BLaER1 (cell line): Measurements from ENCODE around the gene ACACB.

Experiments used
- H3K27ac ChIP-seq: shearing (Covaris generic); formaldehyde crosslinking; 2 replicates; pipeline ENCODE4 v1.8.1; 2022
- H3K27me3 ChIP-seq: shearing (Covaris generic); formaldehyde crosslinking; 2 replicates; pipeline ENCODE4 v1.8.1; 2022
- H3K36me3 ChIP-seq: shearing (Covaris generic); formaldehyde crosslinking; 2 replicates; pipeline ENCODE4 v1.8.1; 2022
- H3K4me1 ChIP-seq: shearing (Covaris generic); formaldehyde crosslinking; 2 replicates; pipeline ENCODE4 v1.8.1; 2022
- H3K4me2 ChIP-seq: shearing (Covaris generic); formaldehyde crosslinking; 2 replicates; pipeline ENCODE4 v1.8.1; 2022
- H3K4me3 ChIP-seq: shearing (Covaris generic); formaldehyde crosslinking; 2 replicates; pipeline ENCODE4 v1.8.1; 2022
- H3K9ac ChIP-seq: shearing (Covaris generic); formaldehyde crosslinking; 2 replicates; pipeline ENCODE4 v1.8.1; 2022
- H3K9me3 ChIP-seq: shearing (Covaris generic); formaldehyde crosslinking; 2 replicates; pipeline ENCODE4 v1.8.1; 2022
- H4K20me1 ChIP-seq: shearing (Covaris generic); formaldehyde crosslinking; 2 replicates; pipeline ENCODE4 v1.8.1; 2022
- Cebpa-rat ChIP-seq: shearing (Covaris generic); IDR thresholded peaks from 2 replicates; pipeline ENCODE4 v1.8.1; 2022

Gene ACACB

DNA sequence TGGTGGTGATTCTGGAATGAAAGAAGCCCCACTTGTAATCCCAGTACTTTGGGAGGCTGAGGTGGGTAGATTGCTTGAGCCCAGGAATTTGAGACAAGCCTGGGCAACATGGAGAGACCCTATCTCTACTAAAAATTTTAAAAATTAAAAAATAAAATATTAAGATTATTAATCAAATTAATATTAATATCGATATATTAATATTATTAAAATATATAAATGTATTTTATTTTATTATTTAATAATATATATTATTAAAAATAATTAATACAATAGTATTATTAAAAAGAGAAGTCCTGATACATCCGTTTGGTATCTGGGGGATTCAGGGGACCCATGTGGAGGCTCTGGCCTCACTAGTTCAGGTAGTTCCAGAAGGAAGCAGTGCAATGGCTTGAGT lies 124.0 kb downstream of the ACACB start:
- TF ChIP-seq Cebpa-rat = no peak
- H3K27ac ChIP-seq = no peak overlapping the region
- H3K27me3 ChIP-seq = no peaks in the 10 kb centered on the region

DNA sequence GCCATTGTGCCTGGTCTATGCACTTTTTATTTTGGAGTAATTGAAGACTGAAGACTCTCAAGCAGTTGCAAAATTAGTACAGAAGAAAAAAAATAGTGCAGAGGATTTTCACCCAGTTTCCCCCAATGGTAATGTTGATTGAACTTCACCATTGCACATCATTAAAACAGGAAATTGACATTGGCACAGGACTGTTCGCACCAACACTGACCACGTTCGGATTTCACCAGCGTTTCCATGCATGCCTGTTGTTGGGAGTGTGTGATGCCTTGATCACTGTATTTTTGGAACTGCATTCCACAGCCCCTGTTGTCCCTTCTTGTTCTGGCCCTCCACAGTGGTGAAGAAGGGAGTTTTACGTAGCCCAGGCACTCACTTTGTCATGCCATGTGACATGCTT lies 125.5 kb downstream of the ACACB start:
- Histone ChIP-seq H3K9ac (no peak overlapping the region), H3K36me3 (peaks cover 16% of the 10 kb centered on the region), H3K27ac (no peak overlapping the region), H4K20me1 (no peaks in the 10 kb centered on the region), H3K9me3 (no peaks in the 10 kb centered on the region), H3K27me3 (no peaks in the 10 kb centered on the region), H3K4me3 (no peak overlapping the region), H3K4me2 (no peak overlapping the region), H3K4me1 (no peaks in the 10 kb centered on the region)
- TF ChIP-seq Cebpa-rat = no peak

More for the DNA sequence above, 124.0 kb downstream of the ACACB start:
- Histone ChIP-seq H3K4me3 (no peak overlapping the region), H3K4me2 (no peak overlapping the region), H4K20me1 (no peaks in the 10 kb centered on the region), H3K36me3 (peaks cover 16% of the 10 kb centered on the region), H3K9ac (no peak overlapping the region), H3K9me3 (no peaks in the 10 kb centered on the region), H3K4me1 (no peaks in the 10 kb centered on the region)

DNA sequence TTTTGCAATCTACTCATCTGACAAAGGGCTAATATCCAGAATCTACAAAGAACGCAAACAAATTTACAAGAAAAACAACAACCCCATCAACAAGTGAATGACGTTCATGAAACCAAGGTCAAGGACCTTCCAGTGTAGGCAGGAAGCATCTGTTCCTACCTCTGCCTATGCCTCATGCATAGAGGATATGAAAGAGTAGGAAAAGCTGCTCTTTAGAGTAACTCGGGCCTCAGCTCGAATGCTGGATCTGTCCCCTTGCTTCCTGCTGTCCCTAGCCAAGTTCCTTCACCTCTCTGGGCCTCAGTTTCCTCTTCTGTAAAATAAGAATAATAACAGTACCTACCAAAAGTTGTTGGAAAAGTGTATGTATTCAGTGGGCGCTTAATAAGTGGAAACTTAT lies 127.7 kb downstream of the ACACB start:
- Histone ChIP-seq H3K36me3 (peaks cover 16% of the 10 kb centered on the region), H3K4me2 (no peak overlapping the region), H3K9ac (no peak overlapping the region), H3K4me1 (no peaks in the 10 kb centered on the region), H3K27ac (no peak overlapping the region), H3K9me3 (no peaks in the 10 kb centered on the region), H4K20me1 (no peaks in the 10 kb centered on the region), H3K4me3 (no peak overlapping the region), H3K27me3 (no peaks in the 10 kb centered on the region)
- no peak for TF ChIP-seq Cebpa-rat

DNA sequence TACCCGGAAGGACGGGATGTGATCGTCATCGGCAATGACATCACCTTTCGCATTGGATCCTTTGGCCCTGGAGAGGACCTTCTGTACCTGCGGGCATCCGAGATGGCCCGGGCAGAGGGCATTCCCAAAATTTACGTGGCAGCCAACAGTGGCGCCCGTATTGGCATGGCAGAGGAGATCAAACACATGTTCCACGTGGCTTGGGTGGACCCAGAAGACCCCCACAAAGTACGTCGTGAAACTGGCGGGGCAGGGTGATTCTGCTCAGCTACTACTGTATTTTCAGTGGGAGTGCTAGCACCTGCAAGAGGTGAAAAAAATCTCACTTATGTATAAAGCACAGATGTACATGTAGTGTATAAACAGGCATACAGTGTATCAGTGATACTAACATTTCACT lies 129.8 kb downstream of the ACACB start:
- Histone ChIP-seq H3K4me2 (no peak overlapping the region), H3K4me3 (no peak overlapping the region), H3K27me3 (no peaks in the 10 kb centered on the region), H3K4me1 (no peaks in the 10 kb centered on the region), H3K9ac (no peak overlapping the region), H3K9me3 (no peaks in the 10 kb centered on the region), H4K20me1 (no peaks in the 10 kb centered on the region), H3K27ac (no peak overlapping the region), H3K36me3 (peaks cover 10% of the 10 kb centered on the region)
- TF ChIP-seq Cebpa-rat = no peak

DNA sequence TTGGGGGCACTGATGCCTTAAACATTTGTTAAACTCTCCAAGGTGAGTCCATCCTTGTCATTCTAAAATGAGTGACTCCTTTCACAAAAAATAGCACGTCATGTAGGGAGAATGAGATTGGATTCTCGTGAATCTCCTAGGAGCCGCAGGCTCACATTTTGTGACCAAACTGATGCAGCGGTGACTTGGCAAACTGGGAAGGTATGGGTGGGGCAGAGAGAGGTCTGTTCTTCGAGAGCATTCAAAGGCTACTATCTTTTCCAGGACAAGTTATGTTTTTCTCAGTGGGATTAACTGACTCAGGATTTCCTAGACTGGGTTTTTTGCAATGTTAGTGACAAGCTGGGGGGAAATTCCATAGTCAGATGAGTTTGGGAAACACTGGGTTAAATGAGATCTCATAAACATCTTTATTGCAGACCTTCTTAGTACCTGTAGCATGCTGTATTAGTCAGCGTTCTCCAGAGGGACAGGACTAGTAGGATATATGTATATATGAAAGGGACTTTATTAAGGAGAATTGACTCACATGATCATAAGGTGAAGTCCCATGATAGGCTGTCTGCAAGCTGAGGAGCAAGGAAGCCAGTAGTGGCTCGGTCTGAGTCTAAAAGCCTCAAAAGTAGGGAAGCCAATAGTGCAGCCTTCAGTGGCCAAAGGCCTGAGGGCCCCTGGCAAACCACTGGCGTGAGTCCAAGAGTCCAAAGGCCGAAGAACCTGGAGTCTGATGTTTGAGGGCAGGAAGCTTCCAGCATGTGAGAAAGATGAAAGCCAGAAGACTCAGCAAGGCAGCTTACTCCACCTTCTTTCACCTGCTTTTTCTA lies 131.7 kb downstream of the ACACB start:
- Histone ChIP-seq H3K36me3 (no peaks in the 10 kb centered on the region), H3K4me3 (no peak overlapping the region), H3K9ac (no peak overlapping the region), H3K27ac (no peak overlapping the region), H3K4me2 (no peak overlapping the region), H4K20me1 (no peaks in the 10 kb centered on the region), H3K4me1 (no peaks in the 10 kb centered on the region), H3K27me3 (no peaks in the 10 kb centered on the region), H3K9me3 (no peaks in the 10 kb centered on the region)
- TF ChIP-seq Cebpa-rat = no peak

DNA sequence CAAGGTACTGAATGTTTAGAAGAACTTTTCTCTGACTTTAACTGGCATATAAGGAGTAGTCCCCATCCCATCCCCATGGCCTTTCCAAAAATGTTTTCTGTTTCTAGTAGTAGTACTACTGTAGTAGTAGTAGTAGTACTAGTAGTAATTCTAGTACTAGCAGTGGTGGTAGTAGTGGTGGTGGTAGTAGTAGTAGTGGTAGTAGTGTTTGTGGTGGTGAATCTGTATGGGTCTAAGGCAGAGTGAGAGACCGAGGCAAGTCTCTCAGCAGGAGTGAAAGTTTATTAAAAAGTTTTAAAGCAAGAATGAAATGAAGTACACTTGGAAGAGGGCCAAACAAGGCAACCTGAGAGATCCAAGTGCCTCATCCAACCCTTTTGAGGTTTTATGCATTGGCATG lies 134.1 kb downstream of the ACACB start:
- H3K4me2 ChIP-seq = no peak overlapping the region

DNA sequence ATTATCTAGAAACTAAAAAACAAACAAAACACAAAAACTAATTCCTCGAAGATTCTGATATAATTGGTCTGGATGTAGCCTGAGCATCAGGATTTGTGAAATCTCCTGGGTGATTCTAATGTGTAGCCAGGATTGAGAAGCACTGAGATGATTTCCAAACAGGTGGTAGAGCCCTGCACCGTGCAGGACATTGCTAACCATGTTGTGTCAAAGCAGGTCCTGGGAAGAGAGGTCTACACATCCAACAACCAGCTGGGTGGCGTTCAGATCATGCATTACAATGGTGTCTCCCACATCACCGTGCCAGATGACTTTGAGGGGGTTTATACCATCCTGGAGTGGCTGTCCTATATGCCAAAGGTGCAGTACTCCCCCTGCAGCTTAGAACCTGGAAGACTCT lies 136.4 kb downstream of the ACACB start:
- Histone ChIP-seq H3K9me3 (peaks cover 13% of the 10 kb centered on the region), H3K4me1 (no peaks in the 10 kb centered on the region), H3K36me3 (0 out of 2 replicates have a peak, but pooled peaks cover 4% of the 10 kb centered on the region), H3K4me2 (no peak overlapping the region), H4K20me1 (no peaks in the 10 kb centered on the region), H3K9ac (no peak overlapping the region), H3K27ac (no peak overlapping the region), H3K4me3 (no peak overlapping the region), H3K27me3 (no peaks in the 10 kb centered on the region)
- TF ChIP-seq Cebpa-rat = no peak

More for the DNA sequence above, 134.1 kb downstream of the ACACB start:
- Histone ChIP-seq H4K20me1 (no peaks in the 10 kb centered on the region), H3K4me1 (no peaks in the 10 kb centered on the region), H3K9me3 (peaks cover 13% of the 10 kb centered on the region), H3K9ac (no peak overlapping the region), H3K4me3 (no peak overlapping the region), H3K27me3 (no peaks in the 10 kb centered on the region), H3K27ac (no peak overlapping the region), H3K36me3 (0 out of 2 replicates have a peak, but pooled peaks cover 4% of the 10 kb centered on the region)
- TF ChIP-seq Cebpa-rat = no peak

DNA sequence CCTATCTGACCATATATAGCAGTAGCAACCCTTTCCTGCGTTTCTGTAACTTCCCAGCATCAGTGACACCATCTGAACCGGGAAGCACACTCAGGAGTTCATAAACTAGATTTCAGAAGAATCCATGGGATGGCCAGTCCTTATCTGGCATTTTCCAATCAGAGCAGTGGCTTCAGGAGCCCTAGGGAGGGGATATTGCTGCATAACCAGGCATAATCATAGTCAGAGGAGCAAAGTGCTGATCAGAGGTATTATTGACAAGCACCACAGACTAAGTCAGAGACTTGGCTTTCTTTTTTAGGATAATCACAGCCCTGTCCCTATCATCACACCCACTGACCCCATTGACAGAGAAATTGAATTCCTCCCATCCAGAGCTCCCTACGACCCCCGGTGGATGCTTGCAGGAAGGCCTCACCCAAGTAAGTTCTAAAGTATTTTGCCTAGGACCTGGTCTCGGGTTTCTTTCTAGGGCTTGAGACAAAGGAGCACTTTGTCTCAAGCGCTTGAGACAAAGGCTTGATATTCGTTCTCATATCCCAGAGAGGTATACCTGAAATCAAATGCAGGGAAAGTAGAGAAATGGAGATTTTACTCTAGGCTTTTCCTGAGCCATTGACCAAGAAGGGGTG lies 137.6 kb downstream of the ACACB start:
- H3K36me3 ChIP-seq = 0 out of 2 replicates have a peak, but pooled peaks cover 4% of the 10 kb centered on the region
- peaks cover 13% of the 10 kb centered on the region for H3K9me3 ChIP-seq
- H3K4me1 ChIP-seq = no peaks in the 10 kb centered on the region
- no peak for TF ChIP-seq Cebpa-rat
- H3K9ac ChIP-seq = no peak overlapping the region
- no peak overlapping the region for H3K4me2 ChIP-seq
- H4K20me1 ChIP-seq = no peaks in the 10 kb centered on the region
- no peaks in the 10 kb centered on the region for H3K27me3 ChIP-seq
- H3K4me3 ChIP-seq = no peak overlapping the region
- no peak overlapping the region for H3K27ac ChIP-seq

DNA sequence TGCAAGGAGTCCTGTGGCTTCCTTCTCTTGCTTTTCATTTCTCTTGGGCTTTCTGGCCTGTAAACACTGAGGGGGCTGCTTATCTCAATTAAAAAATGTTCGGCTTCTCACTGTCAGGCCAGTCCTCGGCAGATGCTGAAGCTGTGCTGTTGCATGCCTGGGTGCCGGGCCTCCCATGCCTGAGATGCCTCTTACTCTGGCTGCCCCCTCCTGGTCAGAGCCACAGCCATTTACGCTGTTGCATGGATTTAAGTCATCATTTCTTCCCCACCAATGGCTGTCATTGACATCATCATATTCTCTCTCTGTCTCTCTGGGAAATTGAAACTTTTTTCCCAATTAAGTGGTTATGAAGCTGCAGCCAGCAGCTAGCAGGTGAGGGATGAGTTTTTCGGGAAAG lies 139.0 kb downstream of the ACACB start:
- Histone ChIP-seq H3K4me1 (no peaks in the 10 kb centered on the region), H3K27ac (no peak overlapping the region), H3K9me3 (peaks cover 13% of the 10 kb centered on the region), H3K4me2 (no peak overlapping the region), H3K27me3 (no peaks in the 10 kb centered on the region), H3K9ac (no peak overlapping the region), H3K36me3 (0 out of 2 replicates have a peak, but pooled peaks cover 4% of the 10 kb centered on the region), H3K4me3 (no peak overlapping the region), H4K20me1 (no peaks in the 10 kb centered on the region)
- TF ChIP-seq Cebpa-rat = no peak

DNA sequence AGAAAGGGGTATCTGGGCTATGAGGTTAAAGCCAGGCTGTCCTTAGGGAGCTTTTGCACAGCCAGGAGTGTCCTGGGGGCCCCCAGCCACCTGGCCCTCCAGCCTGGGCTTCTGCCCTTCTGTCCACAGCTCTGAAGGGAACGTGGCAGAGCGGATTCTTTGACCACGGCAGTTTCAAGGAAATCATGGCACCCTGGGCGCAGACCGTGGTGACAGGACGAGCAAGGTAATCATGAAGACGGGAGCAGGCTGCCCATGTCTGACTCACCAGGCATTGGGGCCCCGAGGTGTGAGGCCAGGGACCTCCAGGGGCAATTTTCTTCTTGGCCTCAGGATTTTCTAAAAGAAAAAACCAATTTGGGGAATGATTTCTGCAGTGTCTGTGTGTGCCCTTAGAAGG lies 139.6 kb downstream of the ACACB start:
- H3K4me1 ChIP-seq = no peaks in the 10 kb centered on the region
- H3K27ac ChIP-seq = no peak overlapping the region
- H3K4me2 ChIP-seq = no peak overlapping the region
- TF ChIP-seq Cebpa-rat = no peak
- no peak overlapping the region for H3K4me3 ChIP-seq
- no peaks in the 10 kb centered on the region for H4K20me1 ChIP-seq
- H3K9me3 ChIP-seq = peaks cover 13% of the 10 kb centered on the region
- H3K27me3 ChIP-seq = no peaks in the 10 kb centered on the region
- no peak overlapping the region for H3K9ac ChIP-seq
- 0 out of 2 replicates have a peak, but pooled peaks cover 4% of the 10 kb centered on the region for H3K36me3 ChIP-seq
